ENCODE data around the gene NCAM1.

GRCh38 chr11:113304916-113305315, 343.7 kb downstream of the NCAM1 start:
- TF ChIP-seq, protein P1, sequence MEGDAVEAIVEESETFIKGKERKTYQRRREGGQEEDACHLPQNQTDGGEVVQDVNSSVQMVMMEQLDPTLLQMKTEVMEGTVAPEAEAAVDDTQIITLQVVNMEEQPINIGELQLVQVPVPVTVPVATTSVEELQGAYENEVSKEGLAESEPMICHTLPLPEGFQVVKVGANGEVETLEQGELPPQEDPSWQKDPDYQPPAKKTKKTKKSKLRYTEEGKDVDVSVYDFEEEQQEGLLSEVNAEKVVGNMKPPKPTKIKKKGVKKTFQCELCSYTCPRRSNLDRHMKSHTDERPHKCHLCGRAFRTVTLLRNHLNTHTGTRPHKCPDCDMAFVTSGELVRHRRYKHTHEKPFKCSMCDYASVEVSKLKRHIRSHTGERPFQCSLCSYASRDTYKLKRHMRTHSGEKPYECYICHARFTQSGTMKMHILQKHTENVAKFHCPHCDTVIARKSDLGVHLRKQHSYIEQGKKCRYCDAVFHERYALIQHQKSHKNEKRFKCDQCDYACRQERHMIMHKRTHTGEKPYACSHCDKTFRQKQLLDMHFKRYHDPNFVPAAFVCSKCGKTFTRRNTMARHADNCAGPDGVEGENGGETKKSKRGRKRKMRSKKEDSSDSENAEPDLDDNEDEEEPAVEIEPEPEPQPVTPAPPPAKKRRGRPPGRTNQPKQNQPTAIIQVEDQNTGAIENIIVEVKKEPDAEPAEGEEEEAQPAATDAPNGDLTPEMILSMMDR (IDR thresholded peaks at IDR 0.05; ENCODE audit: extremely low read depth in 1 of 2, insufficient read depth in 1 of 2, low read depth in 1 of 2, low read length in 2 of 2), result no peak
- TF ChIP-seq POLR2AphosphoS5 (IDR thresholded peaks at IDR 0.05; ENCODE audit: insufficient read depth, low read depth, low read length), result no peak
- TF ChIP-seq, protein P2, sequence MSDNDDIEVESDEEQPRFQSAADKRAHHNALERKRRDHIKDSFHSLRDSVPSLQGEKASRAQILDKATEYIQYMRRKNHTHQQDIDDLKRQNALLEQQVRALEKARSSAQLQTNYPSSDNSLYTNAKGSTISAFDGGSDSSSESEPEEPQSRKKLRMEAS (IDR thresholded peaks at IDR 0.05; ENCODE audit: insufficient read depth, insufficient read length), result no peak
- no peak for TF ChIP-seq POLR2A (IDR thresholded peaks at IDR 0.05; ENCODE audit: low read depth, low read length)
- no peak for TF ChIP-seq JUN (IDR thresholded peaks at IDR 0.05; ENCODE audit: borderline replicate concordance, insufficient read depth, insufficient read length, low read depth)
- TF ChIP-seq EZH2 (IDR thresholded peaks at IDR 0.05; ENCODE audit: borderline replicate concordance, low read depth, low read length, severe bottlenecking), result no peak
- TF ChIP-seq MYC (IDR thresholded peaks at IDR 0.05; ENCODE audit: low read depth, low read length), result no peak
- no peak for TF ChIP-seq GATA2 (IDR thresholded peaks at IDR 0.05; ENCODE audit: insufficient read depth, insufficient read length, low read depth, low read length)
- TF ChIP-seq FOS (IDR thresholded peaks at IDR 0.05; ENCODE audit: borderline replicate concordance, insufficient read depth, low read length), result no peak

Data from endothelial cell of umbilical vein (primary cell).